Activated naive CD8-positive, alpha-beta T cell treated with anti-CD3 and anti-CD28 coated beads, Interleukin-2, amount 50 U/mL, for 24 hours (primary cell): ENCODE measurements around the gene PNMA1.

Experiments used
- ATAC-seq: fragments of 150-1000 bp; cut with Tn5 transposase; one replicate; pipeline ENCODE4 v1.10.0; 2021
- DNase-seq: peaks from one replicate; pipeline ENCODE4 v3.0.0; 2021
- H3K27ac Mint-ChIP-seq: one replicate; pipeline ENCODE4 v1.8.0; 2021; ENCODE audit warnings: mild to moderate bottlenecking, mixed read lengths
- H3K27me3 Mint-ChIP-seq: one replicate; pipeline ENCODE4 v1.8.0; 2021; ENCODE audit warnings: mixed read lengths
- H3K36me3 Mint-ChIP-seq: one replicate; pipeline ENCODE4 v1.8.0; 2021; ENCODE audit warnings: low read depth, mixed read lengths
- H3K4me1 Mint-ChIP-seq: one replicate; pipeline ENCODE4 v1.8.0; 2021; ENCODE audit warnings: mixed read lengths
- H3K4me3 Mint-ChIP-seq: one replicate; pipeline ENCODE4 v1.8.0; 2021; ENCODE audit warnings: mild to moderate bottlenecking, moderate library complexity, mixed read lengths
- H3K9me3 Mint-ChIP-seq: one replicate; pipeline ENCODE4 v1.8.0; 2021; ENCODE audit warnings: mixed read lengths

PNMA1 gene

GRCh38 chr14:73729556-73730265 lies 15.5 kb upstream of the PNMA1 start:
- Mint-ChIP-seq H3K4me1 (peaks cover 28% of the 10 kb centered on the region), H3K36me3 (peaks cover 62% of the 10 kb centered on the region), H3K27me3 (no peaks in the 10 kb centered on the region), H3K4me3 (no peak overlapping the region), H3K9me3 (no peaks in the 10 kb centered on the region), H3K27ac (peak overlapping the region; percentile 84)
- no peak for DNase-seq
- no peak for ATAC-seq

- peak overlapping the region; percentile 84 for H3K27ac Mint-ChIP-seq
- H3K9me3 Mint-ChIP-seq = no peaks in the 10 kb centered on the region
- DNase-seq (peak; percentile 91), ATAC-seq (peak; percentile 87)
- peaks cover 32% of the 10 kb centered on the region for H3K4me1 Mint-ChIP-seq
- H3K27me3 Mint-ChIP-seq = no peaks in the 10 kb centered on the region
- peaks cover 58% of the 10 kb centered on the region for H3K36me3 Mint-ChIP-seq
- H3K4me3 Mint-ChIP-seq = no peak overlapping the region
These were observed 14.6 kb upstream of the PNMA1 start for GRCh38 chr14:73728717-73729330.

- H3K4me1 Mint-ChIP-seq = peaks cover 43% of the 10 kb centered on the region
- no peaks in the 10 kb centered on the region for H3K9me3 Mint-ChIP-seq
- ATAC-seq (no peak), DNase-seq (no peak)
- H3K4me3 Mint-ChIP-seq = no peak overlapping the region
- H3K27me3 Mint-ChIP-seq = no peaks in the 10 kb centered on the region
- H3K36me3 Mint-ChIP-seq = peaks cover 69% of the 10 kb centered on the region
- no peak overlapping the region for H3K27ac Mint-ChIP-seq
These were observed 13.0 kb upstream of the PNMA1 start for GRCh38 chr14:73727166-73727565.

- Mint-ChIP-seq H3K9me3 (no peaks in the 10 kb centered on the region), H3K27me3 (no peaks in the 10 kb centered on the region), H3K4me3 (no peak overlapping the region), H3K4me1 (peaks cover 42% of the 10 kb centered on the region), H3K27ac (peak overlapping the region; percentile 79), H3K36me3 (peaks cover 68% of the 10 kb centered on the region)
- no peak for DNase-seq
- no peak for ATAC-seq
These were observed 12.1 kb upstream of the PNMA1 start for GRCh38 chr14:73726025-73726961.

GRCh38 chr14:73725116-73726024 lies 11.2 kb upstream of the PNMA1 start:
- H3K4me3 Mint-ChIP-seq = no peak overlapping the region
- H3K9me3 Mint-ChIP-seq = no peaks in the 10 kb centered on the region
- no peak for ATAC-seq
- peaks cover 38% of the 10 kb centered on the region for H3K4me1 Mint-ChIP-seq
- peaks cover 70% of the 10 kb centered on the region for H3K36me3 Mint-ChIP-seq
- DNase-seq = no peak
- no peaks in the 10 kb centered on the region for H3K27me3 Mint-ChIP-seq
- peak overlapping the region; percentile 79 for H3K27ac Mint-ChIP-seq

GRCh38 chr14:73724696-73725095 lies 10.5 kb upstream of the PNMA1 start:
- Mint-ChIP-seq H3K27me3 (no peaks in the 10 kb centered on the region), H3K4me1 (peaks cover 35% of the 10 kb centered on the region), H3K36me3 (peaks cover 66% of the 10 kb centered on the region), H3K4me3 (no peak overlapping the region), H3K9me3 (no peaks in the 10 kb centered on the region), H3K27ac (peak overlapping the region; percentile 50)
- ATAC-seq (no peak), DNase-seq (no peak)

GRCh38 chr14:73723797-73724661 lies 9.8 kb upstream of the PNMA1 start:
- Mint-ChIP-seq H3K36me3 (peaks cover 65% of the 10 kb centered on the region), H3K27me3 (no peaks in the 10 kb centered on the region), H3K27ac (peak overlapping the region; percentile 68), H3K4me1 (peaks cover 31% of the 10 kb centered on the region), H3K9me3 (no peaks in the 10 kb centered on the region), H3K4me3 (no peak overlapping the region)
- no peak for ATAC-seq
- DNase-seq = no peak

- H3K9me3 Mint-ChIP-seq = no peaks in the 10 kb centered on the region
- peaks cover 59% of the 10 kb centered on the region for H3K36me3 Mint-ChIP-seq
- peaks cover 25% of the 10 kb centered on the region for H3K4me1 Mint-ChIP-seq
- H3K27ac Mint-ChIP-seq = peak overlapping the region; percentile 68
- ATAC-seq (no peak), DNase-seq (no peak)
- H3K4me3 Mint-ChIP-seq = no peak overlapping the region
- H3K27me3 Mint-ChIP-seq = no peaks in the 10 kb centered on the region
These were observed 9.2 kb upstream of the PNMA1 start for GRCh38 chr14:73723406-73723796.

GRCh38 chr14:73722581-73722980 lies 8.4 kb upstream of the PNMA1 start:
- ATAC-seq (no peak), DNase-seq (no peak)
- H3K4me3 Mint-ChIP-seq = no peak overlapping the region
- peak overlapping the region; percentile 47 for H3K27ac Mint-ChIP-seq
- H3K27me3 Mint-ChIP-seq = no peaks in the 10 kb centered on the region
- H3K9me3 Mint-ChIP-seq = no peaks in the 10 kb centered on the region
- H3K4me1 Mint-ChIP-seq = peaks cover 25% of the 10 kb centered on the region
- H3K36me3 Mint-ChIP-seq = peaks cover 53% of the 10 kb centered on the region

GRCh38 chr14:73721101-73721821 lies 7.1 kb upstream of the PNMA1 start:
- DNase-seq (no peak), ATAC-seq (no peak)
- peaks cover 51% of the 10 kb centered on the region for H3K36me3 Mint-ChIP-seq
- peaks cover 23% of the 10 kb centered on the region for H3K4me1 Mint-ChIP-seq
- no peaks in the 10 kb centered on the region for H3K27me3 Mint-ChIP-seq
- peak overlapping the region; percentile 47 for H3K27ac Mint-ChIP-seq
- no peaks in the 10 kb centered on the region for H3K9me3 Mint-ChIP-seq
- H3K4me3 Mint-ChIP-seq = no peak overlapping the region

GRCh38 chr14:73720636-73721035 lies 6.5 kb upstream of the PNMA1 start:
- Mint-ChIP-seq H3K27me3 (no peaks in the 10 kb centered on the region), H3K36me3 (peaks cover 49% of the 10 kb centered on the region), H3K4me3 (no peak overlapping the region), H3K9me3 (no peaks in the 10 kb centered on the region), H3K27ac (peak overlapping the region; percentile 27), H3K4me1 (peaks cover 17% of the 10 kb centered on the region)
- DNase-seq (no peak), ATAC-seq (no peak)

- H3K36me3 Mint-ChIP-seq = peaks cover 46% of the 10 kb centered on the region
- peaks cover 17% of the 10 kb centered on the region for H3K4me1 Mint-ChIP-seq
- peak overlapping the region; percentile 67 for H3K27ac Mint-ChIP-seq
- no peak overlapping the region for H3K4me3 Mint-ChIP-seq
- DNase-seq (no peak), ATAC-seq (no peak)
- no peaks in the 10 kb centered on the region for H3K27me3 Mint-ChIP-seq
- no peaks in the 10 kb centered on the region for H3K9me3 Mint-ChIP-seq
These were observed 5.6 kb upstream of the PNMA1 start for GRCh38 chr14:73719791-73720190.

GRCh38 chr14:73719361-73719760 lies 5.2 kb upstream of the PNMA1 start:
- H3K4me1 Mint-ChIP-seq = peaks cover 22% of the 10 kb centered on the region
- no peaks in the 10 kb centered on the region for H3K27me3 Mint-ChIP-seq
- DNase-seq (no peak), ATAC-seq (no peak)
- peak overlapping the region; percentile 67 for H3K27ac Mint-ChIP-seq
- H3K4me3 Mint-ChIP-seq = no peak overlapping the region
- peaks cover 45% of the 10 kb centered on the region for H3K36me3 Mint-ChIP-seq
- no peaks in the 10 kb centered on the region for H3K9me3 Mint-ChIP-seq
